HG02885 (cell line): Measurements from ENCODE around the gene PTPRU.
A peak's percentile ranks its signal among the peaks of the same experiment; 100 is the strongest.

Experiments
- ATAC-seq: cut with Tn5 transposase; IDR thresholded peaks from one replicate; pipeline ENCODE4 v1.9.1; 2021; ENCODE audit warnings: mild to moderate bottlenecking; ENCODE audit not compliant: unreplicated experiment, poor library complexity

The PTPRU gene

DNA sequence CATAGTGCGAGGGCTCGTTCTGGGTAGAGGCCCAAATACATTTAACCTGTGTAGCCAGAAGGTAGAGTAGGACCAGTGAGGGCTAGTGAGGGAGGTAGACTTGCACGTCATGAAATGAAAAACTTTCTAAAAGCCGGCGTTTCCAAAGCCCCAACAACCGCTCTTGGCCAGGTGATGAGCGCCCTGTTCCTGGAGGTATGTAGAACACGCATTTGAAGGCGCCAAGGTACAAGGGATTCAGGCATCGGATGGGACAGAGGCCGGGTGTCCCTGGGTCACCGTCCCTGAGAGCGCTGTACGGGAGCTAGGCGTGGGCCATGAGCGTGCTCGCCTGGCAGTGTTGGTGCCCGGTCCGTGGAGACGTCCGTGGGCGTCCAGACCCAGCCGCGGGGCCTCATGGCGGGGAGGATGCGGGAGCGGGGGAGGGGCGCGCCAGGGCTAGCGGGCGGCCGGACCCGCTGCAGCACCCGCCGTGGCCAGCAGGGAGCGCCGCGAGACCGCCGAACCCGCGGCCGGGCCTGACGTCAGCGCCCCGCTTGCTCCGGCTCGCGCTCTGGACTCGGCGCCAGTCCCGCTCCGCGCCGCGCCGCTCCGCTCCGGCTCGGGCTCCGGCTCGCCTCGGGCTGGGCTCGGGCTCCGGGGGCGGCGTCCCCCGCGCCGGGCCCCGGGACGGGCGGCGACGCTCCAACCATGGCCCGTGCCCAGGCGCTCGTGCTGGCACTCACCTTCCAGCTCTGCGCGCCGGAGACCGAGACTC, at the start of gene PTPRU:
Gene PTPRU, plus strand, starts transcription at position 568 of the 757 bp plus-strand sequence. Its CDS starts 123 bp downstream, at position 691.
- peak; percentile 79 for ATAC-seq

DNA sequence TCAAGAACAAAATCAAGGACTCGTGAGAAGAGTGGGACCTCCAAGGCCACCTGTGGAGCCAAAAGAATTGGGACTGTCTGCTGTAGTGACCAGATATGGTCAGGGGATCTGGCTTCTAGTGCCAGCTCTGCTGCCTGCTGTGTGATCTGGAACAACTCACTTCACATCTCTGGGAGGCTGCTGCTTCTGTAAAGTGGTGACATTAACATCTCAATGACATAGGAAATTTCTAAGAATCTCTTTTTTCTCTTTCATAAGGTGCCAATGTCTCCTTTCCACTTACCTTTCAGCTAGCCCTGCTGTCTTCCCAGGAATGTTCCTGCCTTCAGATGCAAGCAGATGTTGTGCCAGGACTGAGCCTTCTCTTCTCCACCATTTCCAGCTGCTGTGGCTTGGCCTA, 49.6 kb upstream of the PTPRU start:
- ATAC-seq, result no peak

DNA sequence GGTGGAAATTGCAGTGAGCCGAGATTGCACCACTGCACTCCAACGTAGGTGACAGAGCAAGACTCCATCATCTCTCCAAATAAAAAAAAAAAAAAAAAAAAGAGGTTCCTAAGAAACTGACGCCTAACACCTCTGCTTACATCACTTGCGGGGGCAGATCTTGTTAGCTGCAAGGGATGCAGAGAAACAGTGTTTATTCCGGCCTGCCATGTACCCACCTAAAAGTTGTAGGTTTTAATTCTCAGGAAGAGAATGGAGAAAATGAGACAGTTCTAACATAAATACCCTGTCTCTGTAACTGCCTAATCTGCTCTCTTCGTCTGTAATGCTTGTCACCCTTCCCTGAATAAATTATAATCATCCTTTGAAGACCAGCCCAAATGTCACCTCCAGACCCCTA, 45.6 kb upstream of the PTPRU start:
- ATAC-seq, result no peak

DNA sequence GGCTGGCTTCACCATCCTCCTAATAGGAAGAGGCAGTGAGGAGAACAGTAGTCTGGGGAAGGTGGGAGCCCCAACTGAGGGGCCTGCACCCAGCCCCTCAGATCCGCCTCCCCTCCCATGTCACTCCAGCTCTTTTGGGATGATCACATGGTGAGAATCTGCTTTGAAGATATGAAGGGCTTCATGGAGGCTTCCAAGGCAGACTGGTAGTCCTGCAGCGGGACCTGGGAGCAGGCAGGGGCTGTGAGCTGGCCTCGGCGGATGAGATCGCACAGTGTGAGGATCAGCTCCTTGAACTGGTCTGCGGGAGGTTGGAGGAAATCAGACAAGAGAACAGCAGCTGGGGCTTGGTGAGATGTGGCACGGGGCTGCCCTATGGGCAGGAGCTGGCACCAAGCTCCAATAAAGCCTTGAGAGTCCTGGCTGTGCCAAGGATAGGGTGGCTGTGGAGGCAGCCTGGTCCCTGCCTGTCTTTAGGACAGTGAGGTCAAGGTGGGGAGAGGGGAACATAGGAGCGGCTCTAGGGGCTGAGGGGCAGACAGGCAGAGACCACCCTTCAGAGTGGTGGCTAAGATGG, 42.4 kb upstream of the PTPRU start:
- no peak for ATAC-seq

DNA sequence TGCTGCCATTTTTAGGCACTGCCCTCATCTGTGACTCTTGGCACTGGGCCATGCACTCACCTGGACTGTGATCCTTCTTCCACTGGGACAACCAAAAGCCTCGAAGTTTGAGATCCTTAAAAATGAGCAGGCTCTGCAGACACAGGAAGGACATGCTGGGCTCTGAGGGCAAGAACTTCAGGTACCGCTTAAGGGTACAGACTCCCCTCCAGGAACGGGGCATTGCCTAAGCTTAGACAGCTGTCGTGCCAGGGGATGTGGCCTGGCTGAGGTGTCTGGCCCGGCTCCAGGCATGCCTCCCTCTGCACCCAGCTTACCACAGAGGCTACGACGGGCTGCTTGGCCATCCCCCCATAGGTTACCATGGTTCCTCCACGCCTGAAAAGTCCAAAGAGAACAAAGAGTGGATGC, 40.4 kb upstream of the PTPRU start:
- ATAC-seq, result no peak

DNA sequence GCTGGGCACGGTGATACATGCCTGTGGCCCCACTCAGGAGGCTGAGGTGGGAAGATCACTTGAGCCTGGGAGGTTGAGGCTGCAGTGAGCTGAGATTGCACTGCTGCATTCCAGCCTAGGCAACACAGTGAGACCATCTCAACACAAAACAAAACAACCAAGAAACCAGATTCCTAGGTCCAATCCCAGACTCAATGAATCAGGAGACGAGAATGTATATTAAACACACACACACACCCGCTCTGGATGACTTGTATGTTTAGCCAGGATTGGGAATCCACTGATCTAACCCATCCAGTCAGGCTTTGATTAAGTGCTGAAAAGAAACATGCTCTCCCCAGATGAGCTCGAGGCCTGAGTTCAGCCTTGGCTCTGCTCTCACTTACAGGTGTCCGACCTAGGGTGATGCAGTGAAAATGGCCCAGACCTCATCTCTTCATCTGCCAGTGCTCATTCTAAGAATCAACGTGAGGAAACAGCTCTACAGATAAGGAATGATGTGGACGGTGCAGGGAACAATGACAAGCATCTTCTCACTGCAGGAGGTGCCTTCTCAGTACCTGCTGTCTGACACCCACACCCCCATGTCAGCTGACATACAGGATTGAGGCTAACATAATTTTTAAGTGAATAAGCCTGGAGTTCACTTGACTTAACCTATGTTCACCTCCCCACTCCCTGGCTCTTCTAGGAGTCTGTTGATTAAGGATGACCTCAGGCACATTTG, 39.3 kb upstream of the PTPRU start:
- ATAC-seq, result no peak

DNA sequence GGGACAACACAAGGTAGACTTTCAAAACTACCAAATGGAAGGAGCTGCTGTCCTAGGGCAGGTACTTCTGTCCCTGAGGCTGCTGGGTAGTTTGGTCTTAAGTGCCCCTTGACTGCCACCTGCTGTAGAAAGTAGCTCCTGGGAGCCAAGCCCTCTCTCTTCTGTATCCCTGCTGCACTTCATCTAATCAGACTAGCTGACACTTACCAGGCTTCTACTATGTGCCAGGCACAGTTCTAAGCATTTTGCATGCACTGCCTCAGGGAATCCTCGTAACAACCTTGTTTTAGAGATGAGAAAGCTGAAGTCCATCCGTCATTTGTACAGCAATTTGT, 38.8 kb upstream of the PTPRU start:
- no peak for ATAC-seq

DNA sequence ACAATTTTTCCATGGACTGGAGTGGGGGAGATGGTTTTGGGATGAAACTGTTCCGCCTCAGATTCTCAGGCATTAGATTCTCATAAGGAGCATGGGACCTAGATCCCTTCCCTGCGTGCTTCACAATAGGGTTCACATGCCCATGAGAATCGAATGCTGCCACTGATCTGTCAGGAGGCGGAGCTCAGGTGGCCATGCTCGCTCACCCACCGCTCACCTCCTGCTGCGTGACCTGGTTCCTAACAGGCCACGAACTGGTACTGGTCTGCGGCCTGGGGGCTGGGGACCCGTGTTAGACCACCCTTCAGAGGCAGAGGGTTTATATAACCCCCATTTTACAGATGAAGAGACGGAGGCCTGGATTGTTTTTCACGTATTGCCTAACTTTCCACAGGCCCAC, 38.3 kb upstream of the PTPRU start:
- no peak for ATAC-seq

DNA sequence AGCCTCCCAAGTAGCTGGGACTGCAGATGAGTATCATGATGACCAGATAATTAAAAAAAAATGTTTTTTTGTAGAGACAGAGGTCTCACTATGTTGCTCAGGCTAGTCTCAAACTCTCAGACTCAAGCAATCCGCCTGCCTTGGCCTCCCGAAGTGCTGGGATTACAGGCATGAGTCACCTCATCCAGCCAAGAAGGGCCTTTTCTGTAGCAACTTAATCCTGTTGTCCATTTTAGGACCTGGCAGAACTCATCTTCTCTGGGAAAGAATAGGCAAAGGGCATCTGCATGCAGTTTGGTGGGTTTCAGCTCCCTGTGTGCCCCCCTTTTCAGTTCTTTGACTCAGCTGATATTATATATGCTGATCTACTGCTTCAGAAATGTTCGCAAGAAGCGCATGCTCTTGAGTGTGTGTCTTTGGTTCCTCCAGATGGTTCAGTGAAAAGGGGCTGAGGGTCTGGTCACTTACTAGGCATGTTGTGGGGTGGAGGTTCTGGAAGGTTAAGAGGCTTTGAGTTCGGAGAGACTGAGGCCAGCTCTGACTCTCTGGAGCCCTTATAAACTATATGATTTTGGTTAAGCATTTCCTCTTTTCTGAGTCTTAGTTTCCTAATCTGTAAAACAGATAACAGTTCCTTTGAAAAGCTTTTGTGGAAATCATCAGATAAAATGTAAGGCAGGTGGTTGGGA, 35.3 kb upstream of the PTPRU start:
- no peak for ATAC-seq

DNA sequence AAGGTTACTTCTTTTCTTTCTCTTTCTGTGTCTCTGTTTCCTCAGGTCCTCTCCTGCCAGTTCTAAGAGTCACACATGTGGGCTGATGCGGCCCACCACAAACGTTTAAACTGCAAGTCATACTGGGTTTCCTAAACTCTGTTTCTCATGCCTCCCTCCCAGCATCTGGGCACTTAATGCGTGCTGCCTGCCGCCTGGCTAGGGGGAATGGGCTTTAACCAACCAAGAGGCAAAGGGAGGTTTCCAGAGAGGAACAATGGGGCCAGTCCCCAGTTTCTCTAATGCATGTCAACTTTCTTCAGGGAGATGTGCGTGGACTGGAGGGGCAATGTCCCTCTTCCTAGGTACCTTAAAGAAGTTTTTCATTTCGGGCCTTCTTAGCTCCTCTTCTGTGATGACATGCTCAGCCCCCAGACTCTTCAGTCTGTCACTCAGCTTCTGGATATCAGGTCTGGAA, 34.7 kb upstream of the PTPRU start:
- ATAC-seq, result no peak

DNA sequence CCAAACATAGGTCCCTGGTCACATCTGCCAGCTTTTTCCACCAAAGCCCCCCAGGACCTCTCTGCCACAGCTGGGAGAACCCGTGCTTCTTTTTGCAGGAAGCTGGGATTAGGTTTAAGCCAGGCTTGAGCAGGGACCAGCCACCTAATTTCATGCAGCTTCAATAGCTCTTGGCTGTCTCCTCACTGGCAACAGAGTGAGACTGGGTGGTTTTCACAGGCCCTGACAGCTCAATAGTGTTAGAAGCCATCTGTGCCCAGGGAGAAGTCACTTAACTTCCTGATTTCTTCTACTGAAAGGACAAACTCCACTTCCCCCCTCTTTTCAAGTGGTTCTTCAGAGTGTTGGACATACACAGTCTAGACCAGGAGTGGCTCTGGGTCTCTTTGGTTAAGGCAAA, 34.3 kb upstream of the PTPRU start:
- no peak for ATAC-seq

DNA sequence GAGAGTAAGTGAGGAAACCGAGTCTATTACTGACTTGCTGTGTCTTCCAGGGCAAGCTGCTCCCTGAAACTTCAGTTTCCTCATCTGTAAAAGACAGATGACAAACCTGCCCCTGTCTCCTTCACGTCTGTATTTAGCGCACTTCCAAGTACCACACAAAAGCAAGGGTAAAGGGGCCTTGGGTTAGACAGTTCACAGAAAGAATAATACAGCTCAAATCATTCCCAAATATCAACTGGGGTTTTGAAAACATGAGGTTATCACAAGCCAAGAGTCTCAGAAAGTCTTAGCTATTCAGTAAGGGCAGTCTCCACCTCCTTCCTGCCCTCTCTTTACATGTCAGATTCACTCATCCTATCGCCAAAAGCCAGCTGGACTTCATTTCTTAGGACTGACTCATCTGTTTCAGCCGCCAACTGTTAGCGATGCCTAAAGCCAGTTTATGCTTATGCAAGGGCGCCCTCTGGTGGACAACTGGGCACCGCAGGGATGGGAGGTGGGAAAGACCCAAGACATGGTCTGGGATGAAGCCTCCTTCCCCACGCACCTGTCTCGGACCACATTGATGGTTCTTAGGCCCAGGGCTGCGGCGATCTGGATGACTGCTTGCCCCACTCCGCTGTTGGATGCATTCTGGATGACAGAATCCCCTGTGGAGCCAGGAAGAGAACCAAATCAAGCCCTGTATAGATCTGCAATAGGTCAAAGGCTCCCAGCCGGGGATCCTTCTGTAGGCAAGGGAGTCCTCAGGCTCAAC, 33.6 kb upstream of the PTPRU start:
- no peak for ATAC-seq

DNA sequence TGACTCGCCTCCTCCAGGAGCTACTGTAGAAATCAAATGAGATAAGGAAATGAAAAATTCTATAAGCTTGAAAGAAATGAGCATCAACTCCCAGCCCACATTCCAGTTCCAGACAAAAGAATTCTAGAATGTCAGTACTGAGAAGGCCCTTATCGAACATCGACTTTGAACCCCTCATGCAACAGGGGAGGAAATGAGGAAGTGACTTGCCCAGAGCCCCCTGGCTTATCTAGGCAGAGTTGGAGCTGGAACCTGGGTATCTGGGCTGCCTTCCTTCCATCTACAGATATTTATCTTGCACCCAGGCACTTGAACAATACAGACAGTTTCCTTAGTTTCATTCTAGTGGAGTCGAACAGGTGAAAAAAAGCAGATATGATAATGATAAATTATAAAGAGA, 27.9 kb upstream of the PTPRU start:
- no peak for ATAC-seq

DNA sequence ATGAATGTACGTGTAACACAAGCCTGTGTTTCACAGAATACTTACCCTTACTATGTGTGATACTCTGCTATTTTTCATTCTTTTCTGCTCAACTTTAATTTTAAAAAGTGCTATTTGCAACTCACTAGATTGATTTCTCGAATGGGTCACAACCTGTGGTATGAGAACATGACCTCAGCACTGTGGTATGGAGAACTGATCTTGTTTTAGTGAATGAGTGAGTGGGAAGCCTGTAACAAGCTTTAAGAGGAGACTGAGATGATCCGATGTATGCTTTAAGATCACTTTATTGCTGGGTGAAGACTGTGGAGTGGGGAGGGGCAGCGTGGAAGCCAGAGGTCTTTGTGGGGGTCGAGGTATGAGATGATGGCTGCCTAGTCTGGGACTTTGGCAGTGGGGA, 27.1 kb upstream of the PTPRU start:
- no peak for ATAC-seq

DNA sequence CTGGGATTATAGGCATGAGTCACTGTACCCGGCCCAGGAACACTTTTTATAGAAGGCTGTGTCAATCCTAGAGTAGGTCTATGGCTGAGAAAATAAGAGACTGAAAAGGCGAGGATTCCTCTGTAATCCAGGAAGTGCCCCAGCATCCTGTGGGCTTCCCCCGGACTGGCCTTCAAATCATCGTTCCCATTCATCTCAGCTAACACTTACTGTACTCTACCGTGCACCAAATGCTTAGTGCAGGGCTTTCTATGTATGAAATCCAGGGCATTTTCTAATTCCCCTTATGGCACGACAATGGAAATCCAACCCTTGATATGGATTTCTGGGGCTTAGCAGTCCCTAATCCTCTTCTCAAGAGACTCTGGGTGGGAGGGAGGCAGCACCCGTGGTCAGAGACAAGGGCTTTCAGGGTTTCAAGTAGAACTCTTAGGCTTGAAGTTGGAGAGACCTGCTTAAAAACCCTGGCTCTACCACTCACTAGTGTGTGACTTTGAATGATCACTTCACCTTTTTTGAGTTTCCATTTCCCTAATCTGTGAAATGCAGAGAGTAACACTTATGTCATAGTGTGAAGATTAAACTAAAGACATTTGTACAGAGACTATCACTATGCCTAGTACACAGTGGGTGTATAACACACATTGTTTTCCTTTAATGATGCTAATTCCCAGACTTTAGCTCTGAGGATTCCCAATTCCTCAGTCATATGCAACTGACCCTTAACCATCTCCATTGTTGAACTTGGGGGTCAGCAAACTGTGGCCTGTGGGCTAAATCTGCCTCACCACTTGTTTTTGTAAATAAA, 25.8 kb upstream of the PTPRU start:
- ATAC-seq, result peak; percentile 49

DNA sequence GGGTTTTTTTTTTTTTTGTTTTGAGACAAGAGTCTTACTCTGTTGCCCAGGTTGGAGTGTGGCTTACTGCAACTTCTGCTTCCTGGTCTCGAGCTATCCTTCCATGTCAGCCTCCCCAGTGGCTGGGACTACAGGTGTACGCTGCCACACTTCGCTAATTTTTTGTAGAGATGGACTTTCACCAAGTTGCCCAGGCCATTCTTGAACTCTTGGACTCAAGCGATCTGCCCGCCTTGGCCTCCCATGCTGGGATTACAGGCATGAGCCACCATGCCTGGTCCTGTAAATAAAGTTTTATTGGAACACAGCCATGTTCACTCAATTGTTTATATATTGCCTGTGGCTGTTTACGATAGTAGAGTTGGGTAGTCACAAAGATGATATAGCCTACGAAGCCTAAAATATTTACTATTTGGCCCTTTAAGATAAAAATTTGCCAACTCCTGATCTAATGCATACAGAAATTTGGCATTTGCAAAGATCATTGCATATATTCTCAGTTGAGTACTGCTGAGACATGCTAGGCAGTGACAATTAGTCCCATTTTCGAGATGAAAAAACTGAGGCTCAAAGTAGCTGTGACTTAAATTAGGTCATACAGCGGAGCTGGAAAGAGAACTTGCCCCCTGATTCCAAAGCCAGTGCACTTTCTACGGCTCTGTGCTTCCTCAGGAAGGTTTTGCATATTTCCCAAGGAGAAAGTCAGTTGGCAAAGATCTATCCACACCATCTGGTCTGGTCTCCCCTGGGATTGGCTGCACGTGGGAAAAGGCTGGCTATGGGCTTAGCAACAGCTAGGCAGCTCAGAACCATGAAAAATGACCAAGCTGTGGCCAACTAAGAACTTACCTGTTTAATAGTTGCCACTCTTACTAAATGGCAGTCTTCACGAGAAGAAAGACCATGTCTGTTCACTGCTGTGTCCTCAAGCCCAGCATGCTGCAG, 25.0 kb upstream of the PTPRU start:
- no peak for ATAC-seq

DNA sequence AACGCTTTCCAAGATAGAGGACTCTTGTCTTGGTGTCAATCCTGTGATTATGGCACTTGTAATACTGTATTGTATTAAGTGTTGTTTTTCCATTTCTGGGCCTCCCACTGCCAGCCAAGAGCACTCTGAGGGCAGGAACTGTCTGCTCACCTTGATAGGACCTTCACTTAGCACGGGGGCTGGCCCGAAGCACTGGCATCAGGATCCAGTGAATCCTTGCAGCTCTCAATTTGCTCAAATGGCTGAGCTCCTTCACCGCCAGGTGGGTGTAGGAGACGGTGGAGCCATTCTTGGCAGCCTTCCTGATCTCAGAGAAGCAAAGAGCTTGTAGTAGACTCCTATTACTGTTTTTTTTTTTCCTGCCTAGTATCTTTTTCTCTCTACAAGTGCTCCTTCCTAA, 23.3 kb upstream of the PTPRU start:
- no peak for ATAC-seq

DNA sequence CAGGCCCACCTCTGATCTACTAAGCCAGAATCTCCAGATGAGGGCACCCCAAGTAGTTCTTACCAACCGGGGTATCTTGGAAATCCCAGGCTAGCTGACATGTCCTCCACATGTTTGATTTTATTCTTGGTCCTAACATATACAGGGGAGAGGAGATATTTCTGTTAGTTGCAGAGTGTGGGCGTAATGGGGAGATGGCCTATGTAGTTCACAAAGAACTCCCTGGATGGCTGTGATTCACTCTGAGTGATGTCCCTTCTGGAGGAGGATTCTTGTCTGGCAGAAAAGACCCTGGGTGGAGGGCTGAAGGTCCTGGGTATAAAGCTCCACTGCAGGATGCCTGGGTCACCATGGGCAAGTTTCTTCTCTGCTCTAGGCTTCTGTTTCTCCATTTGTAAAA, 18.7 kb upstream of the PTPRU start:
- no peak for ATAC-seq
